Neural cell (in vitro differentiated cells): ENCODE data around the gene LRRC46. TPM values are rescaled to one million over a fixed set of nuclear protein-coding genes. Genes with fewer than 3 reads are reported as not detected.

Experiments
- H2AFZ ChIP-seq: fragments of 200-600, 300-800 bp; sonication (generic), shearing (Covaris generic); 2 replicates; pipeline ENCODE4 v1.6.0; 2014; ENCODE audit warnings: low read depth, mild to moderate bottlenecking, antibody characterized with exemption, low read length, moderate library complexity
- H3F3A ChIP-seq: fragments of 200-600 bp; shearing (Covaris generic); 2 replicates; pipeline ENCODE4 v1.6.1; 2016; ENCODE audit warnings: mild to moderate bottlenecking, moderate library complexity, mixed read lengths, antibody characterized with exemption, low read length; ENCODE audit not compliant: insufficient read depth, poor library complexity, severe bottlenecking
- H3K27ac ChIP-seq: fragments of 200-600, 300-800 bp; sonication (generic), shearing (Covaris generic); 2 replicates; pipeline ENCODE4 v1.5.1; 2014; ENCODE audit warnings: mild to moderate bottlenecking, low read length, moderate library complexity
- H3K27me3 ChIP-seq: fragments of 300-800, 200-600 bp; sonication (generic), shearing (Covaris generic); 2 replicates; pipeline ENCODE4 v1.6.0; 2014; ENCODE audit warnings: mild to moderate bottlenecking, low read depth, low read length, moderate library complexity; ENCODE audit not compliant: insufficient read depth
- H3K36me3 ChIP-seq: fragments of 300-800, 200-600 bp; sonication (generic), shearing (Covaris generic); 2 replicates; pipeline ENCODE4 v1.5.1; 2014; ENCODE audit warnings: mild to moderate bottlenecking, antibody characterized with exemption, low read length, moderate library complexity; ENCODE audit not compliant: insufficient read depth
- H3K4me2 ChIP-seq: fragments of 300-800, 200-600 bp; sonication (generic), shearing (Covaris generic); 2 replicates; pipeline ENCODE4 v1.6.0; 2014; ENCODE audit warnings: mild to moderate bottlenecking, low read length
- H3K4me3 ChIP-seq: fragments of 300-800, 200-600 bp; sonication (generic), shearing (Covaris generic); 2 replicates; pipeline ENCODE4 v1.5.1; 2014; ENCODE audit warnings: mild to moderate bottlenecking, low read length, moderate library complexity
- H3K79me2 ChIP-seq: fragments of 200-600 bp; shearing (Covaris generic); replicated peaks from 2 replicates; pipeline ENCODE4 v1.6.0; 2014; ENCODE audit warnings: mild to moderate bottlenecking, low read length, moderate library complexity; ENCODE audit not compliant: insufficient read depth
- H3K9ac ChIP-seq: fragments of 300-800, 200-600 bp; sonication (generic), shearing (Covaris generic); 2 replicates; pipeline ENCODE4 v1.6.1; 2016; ENCODE audit warnings: mild to moderate bottlenecking, low read length, mixed read lengths
- H3K9me2 ChIP-seq: fragments of 200-600 bp; shearing (Covaris generic); 2 replicates; pipeline ENCODE4 v1.6.1; 2016; ENCODE audit warnings: mild to moderate bottlenecking, low read length, mixed read lengths; ENCODE audit not compliant: insufficient read depth
- H3K9me3 ChIP-seq: fragments of 200-600, 300-800 bp; sonication (generic), shearing (Covaris generic); 2 replicates; pipeline ENCODE4 v1.6.1; 2016; ENCODE audit warnings: mild to moderate bottlenecking, mixed run types, low read length, moderate library complexity, mixed read lengths
- H4K20me1 ChIP-seq: fragments of 200-600 bp; shearing (Covaris generic); 2 replicates; pipeline ENCODE4 v1.6.1; 2016; ENCODE audit warnings: mild to moderate bottlenecking, mixed run types; ENCODE audit not compliant: insufficient read depth
- EP300 ChIP-seq: fragments of 450-650 bp; conservative IDR thresholded peaks from 2 replicates; pipeline ENCODE4 v1.6.1; 2014; ENCODE audit warnings: antibody characterized with exemption, mild to moderate bottlenecking, moderate library complexity; ENCODE audit not compliant: poor library complexity, severe bottlenecking
- EZH2 ChIP-seq: fragments of 200-600, 300-800 bp; shearing (Covaris generic), sonication (generic); IDR thresholded peaks from 2 replicates; pipeline ENCODE4 v1.6.1; 2014; ENCODE audit warnings: antibody characterized with exemption, low read length, borderline replicate concordance, mild to moderate bottlenecking; ENCODE audit not compliant: insufficient read depth, poor library complexity, severe bottlenecking
- MXI1 ChIP-seq: fragments of 450-650 bp; conservative IDR thresholded peaks from 2 replicates; pipeline ENCODE4 v1.6.1; 2014; ENCODE audit warnings: antibody characterized with exemption, mild to moderate bottlenecking; ENCODE audit not compliant: poor library complexity, severe bottlenecking
- POLR2AphosphoS5 ChIP-seq: IDR thresholded peaks from 2 replicates; pipeline ENCODE4 v1.6.1; 2012
- RAD21 ChIP-seq: fragments of 450-650 bp; conservative IDR thresholded peaks from 2 replicates; pipeline ENCODE4 v1.6.1; 2014; ENCODE audit warnings: antibody characterized with exemption, mild to moderate bottlenecking, moderate library complexity
- SMC3 ChIP-seq: fragments of 450-650 bp; conservative IDR thresholded peaks from 2 replicates; pipeline ENCODE4 v1.6.1; 2014; ENCODE audit warnings: antibody characterized with exemption, mild to moderate bottlenecking, moderate library complexity; ENCODE audit not compliant: poor library complexity
- TAF1 ChIP-seq: IDR thresholded peaks from 2 replicates; pipeline ENCODE4 v1.6.1; 2012; ENCODE audit warnings: low read depth
- polyA plus RNA-seq: library from polyadenylated mRNA; depleted of rRNA; stranded (reverse); fragments of >200 nt; gene quantifications from 2 replicates; pipeline ENCODE4 v1.2.3, GENCODE V29; 2014
- TF ChIP-seq, protein P1 (sequence below): fragments of 450-650 bp; IDR thresholded peaks from 2 replicates; pipeline ENCODE4 v1.5.1; 2014; ENCODE audit warnings: antibody characterized with exemption, mild to moderate bottlenecking, moderate library complexity; ENCODE audit not compliant: poor library complexity, severe bottlenecking
- TF ChIP-seq, protein P2 (sequence below): IDR thresholded peaks from 2 replicates; pipeline ENCODE4 v1.6.1; 2012; ENCODE audit warnings: borderline replicate concordance

Gene LRRC46
- polyA plus RNA-seq, 1 donor from 2014 or later = 0.12 TPM

DNA sequence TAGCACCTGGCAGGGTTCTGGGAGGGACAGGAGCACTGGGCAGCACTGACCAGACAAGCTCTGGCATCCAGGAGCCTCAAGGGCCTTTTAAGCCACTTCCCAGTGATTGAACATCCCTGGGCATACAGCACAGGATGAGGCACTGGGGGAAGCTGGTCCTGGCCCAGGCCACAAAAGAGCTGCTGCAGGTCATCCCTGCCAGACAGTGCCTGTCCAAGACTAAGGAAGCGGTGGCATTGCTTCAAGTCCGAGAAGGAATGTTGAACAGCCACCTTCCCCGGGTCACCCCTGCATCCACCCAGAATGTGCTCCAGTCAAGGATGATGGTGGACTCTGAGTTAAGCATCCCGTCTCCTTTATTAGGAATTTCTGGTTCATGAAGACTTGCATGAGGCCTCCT is 8.7 kb upstream of the LRRC46 start:
- H3K9me2 ChIP-seq = no peaks in the 10 kb centered on the region
- TF ChIP-seq SMC3 (no peak), RAD21 (no peak), TAF1 (no peak)
- TF ChIP-seq, protein P1, sequence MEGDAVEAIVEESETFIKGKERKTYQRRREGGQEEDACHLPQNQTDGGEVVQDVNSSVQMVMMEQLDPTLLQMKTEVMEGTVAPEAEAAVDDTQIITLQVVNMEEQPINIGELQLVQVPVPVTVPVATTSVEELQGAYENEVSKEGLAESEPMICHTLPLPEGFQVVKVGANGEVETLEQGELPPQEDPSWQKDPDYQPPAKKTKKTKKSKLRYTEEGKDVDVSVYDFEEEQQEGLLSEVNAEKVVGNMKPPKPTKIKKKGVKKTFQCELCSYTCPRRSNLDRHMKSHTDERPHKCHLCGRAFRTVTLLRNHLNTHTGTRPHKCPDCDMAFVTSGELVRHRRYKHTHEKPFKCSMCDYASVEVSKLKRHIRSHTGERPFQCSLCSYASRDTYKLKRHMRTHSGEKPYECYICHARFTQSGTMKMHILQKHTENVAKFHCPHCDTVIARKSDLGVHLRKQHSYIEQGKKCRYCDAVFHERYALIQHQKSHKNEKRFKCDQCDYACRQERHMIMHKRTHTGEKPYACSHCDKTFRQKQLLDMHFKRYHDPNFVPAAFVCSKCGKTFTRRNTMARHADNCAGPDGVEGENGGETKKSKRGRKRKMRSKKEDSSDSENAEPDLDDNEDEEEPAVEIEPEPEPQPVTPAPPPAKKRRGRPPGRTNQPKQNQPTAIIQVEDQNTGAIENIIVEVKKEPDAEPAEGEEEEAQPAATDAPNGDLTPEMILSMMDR = no peak
- no peak overlapping the region for H3K4me2 ChIP-seq
- no peak overlapping the region for H3K4me3 ChIP-seq
- no peak overlapping the region for H2AFZ ChIP-seq
- H3K9me3 ChIP-seq = no peaks in the 10 kb centered on the region
- no peaks in the 10 kb centered on the region for H3F3A ChIP-seq
- H3K27me3 ChIP-seq = no peaks in the 10 kb centered on the region
- H3K36me3 ChIP-seq = no peaks in the 10 kb centered on the region
- no peaks in the 10 kb centered on the region for H4K20me1 ChIP-seq
- H3K27ac ChIP-seq = no peak overlapping the region
- H3K9ac ChIP-seq = no peak overlapping the region
- H3K79me2 ChIP-seq = no peaks in the 10 kb centered on the region

DNA sequence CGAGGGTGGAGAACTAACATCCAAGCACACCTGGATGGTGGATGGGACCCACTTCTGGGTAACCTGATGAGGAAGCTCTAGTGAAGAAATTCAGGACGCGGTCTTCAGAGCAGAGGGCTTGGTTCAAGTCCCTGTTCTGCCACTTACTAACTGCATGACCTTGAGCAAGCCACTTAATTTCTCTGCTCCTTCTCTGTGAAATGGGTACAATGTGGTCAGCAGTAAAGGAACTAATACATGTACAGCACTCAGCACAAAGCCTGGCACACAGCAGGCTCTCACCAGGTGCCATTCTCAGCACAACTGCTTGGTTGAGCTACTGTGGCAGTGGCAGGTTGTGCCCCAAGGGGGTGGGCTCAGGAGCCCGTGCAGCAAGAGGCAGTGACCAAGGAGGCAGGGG is 8.0 kb upstream of the LRRC46 start:
- Histone ChIP-seq H3K27ac (no peak overlapping the region), H2AFZ (no peak overlapping the region), H3K9me2 (no peaks in the 10 kb centered on the region), H3K9me3 (no peaks in the 10 kb centered on the region), H3K9ac (no peak overlapping the region), H3K4me2 (no peak overlapping the region), H3K4me3 (no peak overlapping the region), H3F3A (no peaks in the 10 kb centered on the region), H3K79me2 (no peaks in the 10 kb centered on the region), H3K36me3 (no peaks in the 10 kb centered on the region), H3K27me3 (no peaks in the 10 kb centered on the region), H4K20me1 (no peaks in the 10 kb centered on the region)
- TF ChIP-seq, protein P1 = no peak
- TF ChIP-seq EZH2 (no peak), RAD21 (no peak), SMC3 (no peak), POLR2AphosphoS5 (no peak), TAF1 (no peak), EP300 (no peak), MXI1 (no peak)
- TF ChIP-seq, protein P2, sequence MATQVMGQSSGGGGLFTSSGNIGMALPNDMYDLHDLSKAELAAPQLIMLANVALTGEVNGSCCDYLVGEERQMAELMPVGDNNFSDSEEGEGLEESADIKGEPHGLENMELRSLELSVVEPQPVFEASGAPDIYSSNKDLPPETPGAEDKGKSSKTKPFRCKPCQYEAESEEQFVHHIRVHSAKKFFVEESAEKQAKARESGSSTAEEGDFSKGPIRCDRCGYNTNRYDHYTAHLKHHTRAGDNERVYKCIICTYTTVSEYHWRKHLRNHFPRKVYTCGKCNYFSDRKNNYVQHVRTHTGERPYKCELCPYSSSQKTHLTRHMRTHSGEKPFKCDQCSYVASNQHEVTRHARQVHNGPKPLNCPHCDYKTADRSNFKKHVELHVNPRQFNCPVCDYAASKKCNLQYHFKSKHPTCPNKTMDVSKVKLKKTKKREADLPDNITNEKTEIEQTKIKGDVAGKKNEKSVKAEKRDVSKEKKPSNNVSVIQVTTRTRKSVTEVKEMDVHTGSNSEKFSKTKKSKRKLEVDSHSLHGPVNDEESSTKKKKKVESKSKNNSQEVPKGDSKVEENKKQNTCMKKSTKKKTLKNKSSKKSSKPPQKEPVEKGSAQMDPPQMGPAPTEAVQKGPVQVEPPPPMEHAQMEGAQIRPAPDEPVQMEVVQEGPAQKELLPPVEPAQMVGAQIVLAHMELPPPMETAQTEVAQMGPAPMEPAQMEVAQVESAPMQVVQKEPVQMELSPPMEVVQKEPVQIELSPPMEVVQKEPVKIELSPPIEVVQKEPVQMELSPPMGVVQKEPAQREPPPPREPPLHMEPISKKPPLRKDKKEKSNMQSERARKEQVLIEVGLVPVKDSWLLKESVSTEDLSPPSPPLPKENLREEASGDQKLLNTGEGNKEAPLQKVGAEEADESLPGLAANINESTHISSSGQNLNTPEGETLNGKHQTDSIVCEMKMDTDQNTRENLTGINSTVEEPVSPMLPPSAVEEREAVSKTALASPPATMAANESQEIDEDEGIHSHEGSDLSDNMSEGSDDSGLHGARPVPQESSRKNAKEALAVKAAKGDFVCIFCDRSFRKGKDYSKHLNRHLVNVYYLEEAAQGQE = no peak
